Testis (tissue), 2 donors: ENCODE results near the gene RNF40.
"Not testable (repeated sequence)": the region's sequence is repeated elsewhere in the genome, so short reads cannot be mapped to it uniquely, and the experiment has no call there.

Experiments
- POLR2A ChIP-seq: fragments of 450-650 bp; IDR thresholded peaks from one replicate; pipeline ENCODE4 v1.6.1; 2017; ENCODE audit warnings: antibody characterized with exemption, mild to moderate bottlenecking, moderate library complexity
- TF ChIP-seq, protein P1 (sequence below), 3 experiments: fragments of 450-650 bp in 2 of 3; fragments of 200-600 bp in 1 of 3; sonication (generic) in 1 of 3; IDR thresholded peaks; one replicate each; pipeline ENCODE4 v1.5.1; 2016 to 2019; ENCODE audit warnings: antibody characterized with exemption in 3 of 3, mild to moderate bottlenecking in 2 of 3, moderate library complexity in 1 of 3

DNA sequence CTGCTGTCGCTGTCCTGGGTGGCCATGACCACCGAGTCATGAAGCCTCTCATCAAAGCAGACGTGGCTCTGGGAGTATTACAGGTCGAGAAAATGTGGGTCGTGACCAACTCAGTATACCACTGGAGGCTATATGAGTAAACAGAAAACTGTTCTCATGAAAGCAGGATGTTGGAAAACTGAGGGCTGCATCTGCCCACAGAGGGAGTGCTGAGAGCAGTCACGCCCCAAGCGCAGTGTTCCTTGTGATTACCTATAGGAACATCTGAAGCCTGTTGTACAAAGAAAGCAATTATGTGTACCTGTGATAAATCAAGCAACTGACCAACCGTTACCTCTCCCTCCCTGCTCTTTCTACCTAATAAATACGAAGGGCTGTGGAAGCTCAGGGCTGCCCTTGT is 59.3 kb downstream of the RNF40 start:
- TF ChIP-seq, protein P1, sequence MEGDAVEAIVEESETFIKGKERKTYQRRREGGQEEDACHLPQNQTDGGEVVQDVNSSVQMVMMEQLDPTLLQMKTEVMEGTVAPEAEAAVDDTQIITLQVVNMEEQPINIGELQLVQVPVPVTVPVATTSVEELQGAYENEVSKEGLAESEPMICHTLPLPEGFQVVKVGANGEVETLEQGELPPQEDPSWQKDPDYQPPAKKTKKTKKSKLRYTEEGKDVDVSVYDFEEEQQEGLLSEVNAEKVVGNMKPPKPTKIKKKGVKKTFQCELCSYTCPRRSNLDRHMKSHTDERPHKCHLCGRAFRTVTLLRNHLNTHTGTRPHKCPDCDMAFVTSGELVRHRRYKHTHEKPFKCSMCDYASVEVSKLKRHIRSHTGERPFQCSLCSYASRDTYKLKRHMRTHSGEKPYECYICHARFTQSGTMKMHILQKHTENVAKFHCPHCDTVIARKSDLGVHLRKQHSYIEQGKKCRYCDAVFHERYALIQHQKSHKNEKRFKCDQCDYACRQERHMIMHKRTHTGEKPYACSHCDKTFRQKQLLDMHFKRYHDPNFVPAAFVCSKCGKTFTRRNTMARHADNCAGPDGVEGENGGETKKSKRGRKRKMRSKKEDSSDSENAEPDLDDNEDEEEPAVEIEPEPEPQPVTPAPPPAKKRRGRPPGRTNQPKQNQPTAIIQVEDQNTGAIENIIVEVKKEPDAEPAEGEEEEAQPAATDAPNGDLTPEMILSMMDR (IDR thresholded peaks at IDR 0.05), result not testable (repeated sequence)
- TF ChIP-seq POLR2A, result not testable (repeated sequence)
